ENCODE data around the gene CYB561. TPM values are rescaled to one million over a fixed set of nuclear protein-coding genes. Genes with fewer than 3 reads are reported as not detected.

Gene CYB561
- total and polyA plus RNA-seq, 2 donors (not counting 1 experiment from before 2014, with no cell fraction given) = 3.5 to 4.9 TPM

GRCh38 chr17:63407741-63408330, 38.3 kb downstream of the CYB561 start:
- Mint-ChIP-seq H3K27ac (no peak overlapping the region), H3K27me3 (no peaks in the 10 kb centered on the region), H3K4me3 (no peak overlapping the region), H3K9me3 (ENCODE audit: insufficient read depth) (no peaks in the 10 kb centered on the region), H3K4me1 (peaks cover 2% of the 10 kb centered on the region)
- POLR2A ChIA-PET = no interaction called here
- no peak overlapping the region for H3K9ac ChIP-seq (ENCODE audit: low read length)
- H2AFZ ChIP-seq (ENCODE audit: insufficient read depth, low read depth, low read length, poor library complexity, severe bottlenecking) = no peak overlapping the region
- H3K79me2 ChIP-seq (ENCODE audit: control insufficient read depth, insufficient read depth, low read length) = no peaks in the 10 kb centered on the region
- peaks cover 0 to 2% of the 10 kb centered on the region in 2 experiments for H3K36me3 ChIP-seq (replicated peaks in 1 of 2; ENCODE audit: control extremely low read depth in 1 of 2, control insufficient read depth in 1 of 2, extremely low read depth in 1 of 2, insufficient read depth in 2 of 2, low read length in 1 of 2)
- DNase-seq (no peak), ATAC-seq (ENCODE audit: low read depth) (no peak)
- H3K9me3 ChIP-seq (ENCODE audit: control extremely low read depth in 1 of 3, control insufficient read depth in 2 of 3, insufficient read depth in 1 of 3, low read length in 2 of 3) = no peaks in the 10 kb centered on the region
- WGBS (ENCODE audit: insufficient coverage) = 93% methylated on average over 6 of the region's 7 CpGs
- H3K4me3 ChIP-seq (ENCODE audit: control extremely low read depth in 1 of 5, extremely low read depth in 1 of 5, insufficient read depth in 1 of 5, low read depth in 2 of 5, low read length in 4 of 5) = no peak overlapping the region
- H3K4me2 ChIP-seq (replicated peaks; ENCODE audit: low read depth, low read length, poor library complexity, severe bottlenecking) = no peak overlapping the region
- TF ChIP-seq, protein P1, sequence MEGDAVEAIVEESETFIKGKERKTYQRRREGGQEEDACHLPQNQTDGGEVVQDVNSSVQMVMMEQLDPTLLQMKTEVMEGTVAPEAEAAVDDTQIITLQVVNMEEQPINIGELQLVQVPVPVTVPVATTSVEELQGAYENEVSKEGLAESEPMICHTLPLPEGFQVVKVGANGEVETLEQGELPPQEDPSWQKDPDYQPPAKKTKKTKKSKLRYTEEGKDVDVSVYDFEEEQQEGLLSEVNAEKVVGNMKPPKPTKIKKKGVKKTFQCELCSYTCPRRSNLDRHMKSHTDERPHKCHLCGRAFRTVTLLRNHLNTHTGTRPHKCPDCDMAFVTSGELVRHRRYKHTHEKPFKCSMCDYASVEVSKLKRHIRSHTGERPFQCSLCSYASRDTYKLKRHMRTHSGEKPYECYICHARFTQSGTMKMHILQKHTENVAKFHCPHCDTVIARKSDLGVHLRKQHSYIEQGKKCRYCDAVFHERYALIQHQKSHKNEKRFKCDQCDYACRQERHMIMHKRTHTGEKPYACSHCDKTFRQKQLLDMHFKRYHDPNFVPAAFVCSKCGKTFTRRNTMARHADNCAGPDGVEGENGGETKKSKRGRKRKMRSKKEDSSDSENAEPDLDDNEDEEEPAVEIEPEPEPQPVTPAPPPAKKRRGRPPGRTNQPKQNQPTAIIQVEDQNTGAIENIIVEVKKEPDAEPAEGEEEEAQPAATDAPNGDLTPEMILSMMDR (IDR thresholded peaks at IDR 0.05) = no peak
- no peak for TF ChIP-seq EZH2 (IDR thresholded peaks at IDR 0.05; ENCODE audit: borderline replicate concordance, insufficient read depth, low read depth, low read length, poor library complexity, severe bottlenecking)
- H3K27ac ChIP-seq (ENCODE audit: low read length in 2 of 2) = no peak overlapping the region
- no peaks in the 10 kb centered on the region for H4K20me1 ChIP-seq (ENCODE audit: control insufficient read depth, insufficient read depth, low read length, poor library complexity, severe bottlenecking)
- CTCF ChIA-PET = interaction anchor here (1.3 to 4.8 kb wide), 13 partner anchors 9 to 735 kb away, joined by 3 to 88 read pairs (median 6); no protein-coding TSS in a partner anchor
- intact Hi-C loops (cut with micrococcal nuclease) = no loop called here
- H3K4me1 ChIP-seq (ENCODE audit: control insufficient read depth in 2 of 2, insufficient read depth in 2 of 2, low read length in 2 of 2) = no peaks in the 10 kb centered on the region
- H3K27me3 ChIP-seq (replicated peaks in 1 of 4; ENCODE audit: control extremely low read depth in 1 of 4, control insufficient read depth in 3 of 4, insufficient read depth in 4 of 4, low read length in 3 of 4) = no peaks in the 10 kb centered on the region

DNA sequence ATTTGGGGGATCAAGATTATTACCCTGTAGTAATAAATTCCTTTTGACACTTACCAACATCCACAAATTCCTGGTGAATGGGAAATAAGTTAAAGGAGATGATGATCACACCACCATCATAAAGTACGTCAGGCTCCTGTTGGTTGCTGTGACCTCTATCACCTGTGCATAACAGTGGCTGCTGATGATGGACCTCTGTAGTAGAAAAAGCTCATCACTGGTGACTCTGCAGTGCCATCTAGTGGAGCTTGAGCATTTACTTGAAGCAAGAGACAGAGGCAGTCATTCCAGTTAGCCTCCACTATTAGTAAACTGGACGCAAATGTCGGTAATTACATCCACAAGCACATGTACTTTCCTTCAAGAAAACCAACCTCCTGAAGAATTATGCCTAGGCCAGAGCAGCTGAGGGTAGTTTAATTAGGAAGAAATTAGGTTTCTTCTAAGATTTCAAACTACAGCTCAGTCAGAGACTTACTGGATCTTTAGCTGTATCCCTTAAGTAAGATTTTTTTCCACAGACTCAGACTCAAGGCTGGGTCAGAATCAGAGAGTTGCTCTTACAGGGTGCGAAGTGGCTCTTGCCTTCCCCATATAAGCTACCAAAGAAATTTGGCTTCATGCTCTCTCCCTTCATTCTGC, 39.3 kb downstream of the CYB561 start:
- no peaks in the 10 kb centered on the region for H4K20me1 ChIP-seq (ENCODE audit: control insufficient read depth, insufficient read depth, low read length, poor library complexity, severe bottlenecking)
- Mint-ChIP-seq H3K27me3 (no peaks in the 10 kb centered on the region), H3K4me3 (no peak overlapping the region), H3K4me1 (peaks cover 2% of the 10 kb centered on the region), H3K27ac (no peak overlapping the region), H3K9me3 (ENCODE audit: insufficient read depth) (no peaks in the 10 kb centered on the region)
- no peak overlapping the region for H3K27ac ChIP-seq (ENCODE audit: low read length in 2 of 2)
- ATAC-seq (ENCODE audit: low read depth) (peak; percentile 81), DNase-seq (peak; percentile 86)
- no peak overlapping the region for H2AFZ ChIP-seq (ENCODE audit: insufficient read depth, low read depth, low read length, poor library complexity, severe bottlenecking)
- H3K9me3 ChIP-seq (ENCODE audit: control extremely low read depth in 1 of 3, control insufficient read depth in 2 of 3, insufficient read depth in 1 of 3, low read length in 2 of 3) = no peaks in the 10 kb centered on the region
- H3K36me3 ChIP-seq (replicated peaks in 1 of 2; ENCODE audit: control extremely low read depth in 1 of 2, control insufficient read depth in 1 of 2, extremely low read depth in 1 of 2, insufficient read depth in 2 of 2, low read length in 1 of 2) = peaks cover 0 to 3% of the 10 kb centered on the region in 2 experiments
- no peak overlapping the region for H3K9ac ChIP-seq (ENCODE audit: low read length)
- no peaks in the 10 kb centered on the region for H3K27me3 ChIP-seq (replicated peaks in 1 of 4; ENCODE audit: control extremely low read depth in 1 of 4, control insufficient read depth in 3 of 4, insufficient read depth in 4 of 4, low read length in 3 of 4)
- H3K79me2 ChIP-seq (ENCODE audit: control insufficient read depth, insufficient read depth, low read length) = no peaks in the 10 kb centered on the region
- H3K4me1 ChIP-seq (ENCODE audit: control insufficient read depth in 2 of 2, insufficient read depth in 2 of 2, low read length in 2 of 2) = no peaks in the 10 kb centered on the region
- intact Hi-C loops (cut with micrococcal nuclease) = loop anchor here (1.0 kb wide), 5 partner anchors 294 to 704 kb away; no protein-coding TSS in a partner anchor
- POLR2A ChIA-PET = no interaction called here
- H3K4me3 ChIP-seq (ENCODE audit: control extremely low read depth in 1 of 5, extremely low read depth in 1 of 5, insufficient read depth in 1 of 5, low read depth in 2 of 5, low read length in 4 of 5) = no peak overlapping the region
- no CpG with 5 or more reads among the region's 4 CpGs for WGBS (ENCODE audit: insufficient coverage)
- CTCF ChIA-PET = interaction anchor here (0.6 to 4.8 kb wide), 44 partner anchors 8 to 985 kb away, joined by 3 to 88 read pairs (median 4); no protein-coding TSS in a partner anchor
- TF ChIP-seq, protein P1 (IDR thresholded peaks at IDR 0.05) = peak; percentile 91
- TF ChIP-seq EZH2 (IDR thresholded peaks at IDR 0.05; ENCODE audit: borderline replicate concordance, insufficient read depth, low read depth, low read length, poor library complexity, severe bottlenecking) = no peak
- no peak overlapping the region for H3K4me2 ChIP-seq (replicated peaks; ENCODE audit: low read depth, low read length, poor library complexity, severe bottlenecking)
